Uterus (tissue), 4 donors: ENCODE measurements around the gene CCL5. TPM values are rescaled to one million over a fixed set of nuclear protein-coding genes. Genes with fewer than 3 reads are reported as not detected.

Experiments
- DNase-seq, 2 donors: peaks; one replicate each; pipeline ENCODE4 v3.0.0-alpha.2; 2019 to 2020
- H3K27ac ChIP-seq, 2 donors: fragments of 200-600 bp; sonication (generic); 1 replicate in 1 of 2; 2 replicates in 1 of 2; pipeline ENCODE4 v1.5.1; 2016 to 2018
- H3K27me3 ChIP-seq, 2 donors: fragments of 200-600 bp; sonication (generic); one replicate each; pipeline ENCODE4 v1.5.1; 2018 to 2019; ENCODE audit warnings: control low read depth in 1 of 2
- H3K36me3 ChIP-seq, 2 donors: fragments of 200-600 bp; sonication (generic); one replicate each; pipeline ENCODE4 v1.5.1; 2019; ENCODE audit warnings: control low read depth in 1 of 2
- H3K4me1 ChIP-seq, 2 donors: fragments of 200-600 bp; sonication (generic); one replicate each; pipeline ENCODE4 v1.5.1; 2018 to 2019; ENCODE audit warnings: control low read depth in 1 of 2
- H3K4me3 ChIP-seq, 2 donors: fragments of 200-600 bp; sonication (generic); 1 replicate in 1 of 2; 2 replicates in 1 of 2; pipeline ENCODE4 v1.5.1; 2018 to 2019; ENCODE audit warnings: mild to moderate bottlenecking in 1 of 2
- H3K9me3 ChIP-seq, 2 donors: fragments of 200-600 bp; sonication (generic); one replicate each; pipeline ENCODE4 v1.5.1; 2019; ENCODE audit warnings: control low read depth in 1 of 2
- POLR2A ChIP-seq, 2 donors: fragments of 450-650 bp; IDR thresholded peaks; one replicate each; pipeline ENCODE4 v1.6.1; 2016; ENCODE audit warnings: antibody characterized with exemption in 2 of 2, mild to moderate bottlenecking in 1 of 2, moderate library complexity in 1 of 2
- intact Hi-C: fragments of 100-400 bp; cut with DNase I; formaldehyde crosslinking; loops from one replicate; pipeline ENCODE4 v1.15.1; 2023; ENCODE audit warnings: low total_unique reads
- total RNA-seq, 4 donors: library from RNA; depleted of rRNA in 3 of 4; stranded (reverse); fragments of >200 nt in 3 of 4; gene quantifications; one replicate each; pipeline versions ENCODE4 v1.1.0 to v1.2.4, GENCODE V29; 2014 to 2023
- TF ChIP-seq, protein P1 (sequence below), 4 experiments: fragments of 200-600 bp in 2 of 4; fragments of 450-650 bp in 2 of 4; sonication (generic) in 2 of 4; IDR thresholded peaks; one replicate each; pipeline ENCODE4 v1.5.1; 2016 to 2019; ENCODE audit warnings: antibody characterized with exemption in 4 of 4, mild to moderate bottlenecking in 2 of 4, moderate library complexity in 1 of 4
- donor health status: DM: yes; HTN: yes; CAD: no.

The CCL5 gene
- total RNA-seq, 4 donors from 2014 or later, result 0.29 to 39.5 (median 2.1) TPM

DNA sequence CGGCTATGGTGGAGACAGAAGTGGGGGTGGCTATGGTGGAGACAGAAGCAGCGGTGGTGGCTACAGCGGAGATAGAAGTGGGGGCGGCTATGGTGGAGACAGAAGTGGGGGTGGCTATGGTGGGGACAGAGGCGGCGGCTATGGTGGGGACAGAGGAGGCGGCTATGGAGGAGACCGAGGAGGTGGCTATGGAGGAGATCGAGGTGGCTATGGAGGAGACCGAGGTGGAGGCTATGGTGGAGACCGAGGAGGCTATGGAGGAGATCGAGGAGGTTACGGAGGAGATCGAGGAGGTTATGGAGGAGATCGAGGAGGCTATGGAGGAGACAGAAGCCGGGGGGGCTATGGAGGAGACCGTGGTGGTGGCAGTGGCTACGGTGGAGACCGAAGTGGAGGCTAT is 35.6 kb downstream of the CCL5 start:
- no peaks in the 10 kb centered on the region for H3K36me3 ChIP-seq
- no peak for DNase-seq
- intact Hi-C loops, result no loop called here
- TF ChIP-seq, protein P1, sequence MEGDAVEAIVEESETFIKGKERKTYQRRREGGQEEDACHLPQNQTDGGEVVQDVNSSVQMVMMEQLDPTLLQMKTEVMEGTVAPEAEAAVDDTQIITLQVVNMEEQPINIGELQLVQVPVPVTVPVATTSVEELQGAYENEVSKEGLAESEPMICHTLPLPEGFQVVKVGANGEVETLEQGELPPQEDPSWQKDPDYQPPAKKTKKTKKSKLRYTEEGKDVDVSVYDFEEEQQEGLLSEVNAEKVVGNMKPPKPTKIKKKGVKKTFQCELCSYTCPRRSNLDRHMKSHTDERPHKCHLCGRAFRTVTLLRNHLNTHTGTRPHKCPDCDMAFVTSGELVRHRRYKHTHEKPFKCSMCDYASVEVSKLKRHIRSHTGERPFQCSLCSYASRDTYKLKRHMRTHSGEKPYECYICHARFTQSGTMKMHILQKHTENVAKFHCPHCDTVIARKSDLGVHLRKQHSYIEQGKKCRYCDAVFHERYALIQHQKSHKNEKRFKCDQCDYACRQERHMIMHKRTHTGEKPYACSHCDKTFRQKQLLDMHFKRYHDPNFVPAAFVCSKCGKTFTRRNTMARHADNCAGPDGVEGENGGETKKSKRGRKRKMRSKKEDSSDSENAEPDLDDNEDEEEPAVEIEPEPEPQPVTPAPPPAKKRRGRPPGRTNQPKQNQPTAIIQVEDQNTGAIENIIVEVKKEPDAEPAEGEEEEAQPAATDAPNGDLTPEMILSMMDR (IDR thresholded peaks at IDR 0.05), result no peak
- TF ChIP-seq POLR2A (IDR thresholded peaks at IDR 0.05), result no peak
- no peaks in the 10 kb centered on the region for H3K9me3 ChIP-seq
- H3K4me3 ChIP-seq, result no peak overlapping the region
- no peaks in the 10 kb centered on the region for H3K4me1 ChIP-seq
- no peak overlapping the region for H3K27ac ChIP-seq
- no peaks in the 10 kb centered on the region for H3K27me3 ChIP-seq

DNA sequence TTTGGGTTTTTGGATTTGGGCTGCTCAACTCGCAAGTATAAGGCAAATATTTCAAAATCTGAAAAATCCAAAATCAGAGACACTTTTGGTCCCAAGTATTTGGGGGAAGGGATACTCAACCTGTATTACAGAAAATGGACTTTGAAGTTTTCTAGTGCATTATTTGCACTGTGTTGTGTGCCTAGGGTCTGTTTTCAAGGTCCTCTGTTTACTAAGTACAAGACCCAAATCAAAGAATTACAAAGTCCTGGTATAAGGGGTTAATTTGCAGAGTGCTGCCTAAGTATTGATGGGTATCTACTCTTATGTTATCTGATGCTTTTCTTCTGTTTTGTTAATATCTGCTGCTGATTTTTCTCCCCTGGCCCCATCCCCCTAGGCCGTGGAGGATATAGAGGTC is 36.5 kb downstream of the CCL5 start:
- H3K9me3 ChIP-seq, result no peaks in the 10 kb centered on the region
- no peak for DNase-seq
- no peak for TF ChIP-seq POLR2A (IDR thresholded peaks at IDR 0.05)
- TF ChIP-seq, protein P1 (IDR thresholded peaks at IDR 0.05), result no peak
- H3K4me3 ChIP-seq, result no peak overlapping the region
- no peak overlapping the region for H3K27ac ChIP-seq
- no peaks in the 10 kb centered on the region for H3K4me1 ChIP-seq
- intact Hi-C loops, result no loop called here
- no peaks in the 10 kb centered on the region for H3K36me3 ChIP-seq
- H3K27me3 ChIP-seq, result no peaks in the 10 kb centered on the region

DNA sequence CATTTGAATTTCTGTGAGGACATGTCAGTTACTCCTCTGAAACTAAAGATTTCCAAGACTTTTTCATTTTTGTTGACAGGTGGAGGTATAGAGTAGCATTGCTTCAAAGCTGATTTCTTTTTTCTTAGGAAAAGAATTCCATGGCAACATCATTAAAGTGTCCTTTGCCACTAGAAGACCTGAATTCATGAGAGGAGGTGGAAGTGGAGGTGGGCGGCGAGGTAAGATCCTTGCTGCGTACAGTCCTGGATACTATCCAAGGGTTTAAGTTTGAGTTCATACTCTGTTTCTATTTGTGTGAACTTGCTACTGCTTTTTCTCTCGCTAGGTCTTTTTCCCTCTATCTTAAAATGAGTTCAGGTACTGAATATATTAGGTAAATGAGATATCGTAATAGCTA is 37.9 kb downstream of the CCL5 start:
- Histone ChIP-seq H3K4me3 (no peak overlapping the region), H3K27me3 (no peaks in the 10 kb centered on the region), H3K27ac (no peak overlapping the region), H3K4me1 (no peaks in the 10 kb centered on the region), H3K36me3 (no peaks in the 10 kb centered on the region), H3K9me3 (no peaks in the 10 kb centered on the region)
- TF ChIP-seq, protein P1 (IDR thresholded peaks at IDR 0.05), result no peak
- no peak for TF ChIP-seq POLR2A (IDR thresholded peaks at IDR 0.05)
- intact Hi-C loops, result no loop called here
- DNase-seq, result no peak

DNA sequence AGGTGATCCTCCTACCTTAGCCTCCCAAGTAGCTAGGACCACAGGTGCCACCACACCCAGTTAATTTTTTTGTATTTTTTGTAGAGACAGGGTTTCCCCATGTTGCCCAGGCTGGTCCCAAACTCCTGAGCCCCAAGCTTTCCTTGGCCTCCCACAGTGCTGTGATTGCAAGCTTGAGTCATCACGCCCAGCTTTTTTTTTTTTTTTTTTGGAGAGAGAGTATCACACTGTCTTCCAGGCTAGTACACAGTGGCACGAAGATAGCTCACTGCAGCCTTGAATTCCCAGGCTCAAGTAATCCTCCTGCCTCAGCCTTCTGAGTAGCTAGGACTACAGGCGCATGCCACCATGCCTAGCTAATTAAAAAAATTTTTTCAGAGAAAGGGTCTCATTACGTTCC is 38.7 kb downstream of the CCL5 start:
- H3K36me3 ChIP-seq, result no peaks in the 10 kb centered on the region
- intact Hi-C loops, result no loop called here
- H3K4me1 ChIP-seq, result no peaks in the 10 kb centered on the region
- DNase-seq, result no peak
- H3K27me3 ChIP-seq, result no peaks in the 10 kb centered on the region
- no peaks in the 10 kb centered on the region for H3K9me3 ChIP-seq
- H3K27ac ChIP-seq, result no peak overlapping the region
- no peak overlapping the region for H3K4me3 ChIP-seq
- no peak for TF ChIP-seq POLR2A (IDR thresholded peaks at IDR 0.05)
- TF ChIP-seq, protein P1 (IDR thresholded peaks at IDR 0.05), result no peak

DNA sequence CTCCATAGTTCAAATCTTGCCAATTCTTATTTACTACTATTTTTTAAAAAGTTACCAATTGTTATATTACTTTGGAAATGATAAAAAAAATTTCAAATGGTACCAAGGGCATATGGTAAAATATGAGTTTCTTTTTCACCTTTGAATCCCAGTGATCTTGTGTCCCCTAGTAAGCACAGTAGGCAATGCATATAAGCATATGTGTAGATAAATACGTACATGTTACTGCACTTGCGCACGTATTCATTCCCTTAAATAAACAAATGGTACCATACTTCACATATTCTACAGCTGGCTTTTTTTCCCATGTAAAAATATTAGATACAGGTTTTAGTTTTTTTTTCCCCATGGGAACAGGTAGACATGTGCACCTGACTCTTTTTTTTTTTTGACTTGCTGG is 39.1 kb downstream of the CCL5 start:
- Histone ChIP-seq H3K27me3 (no peaks in the 10 kb centered on the region), H3K36me3 (no peaks in the 10 kb centered on the region), H3K27ac (no peak overlapping the region), H3K4me3 (no peak overlapping the region), H3K9me3 (no peaks in the 10 kb centered on the region), H3K4me1 (no peaks in the 10 kb centered on the region)
- intact Hi-C loops, result no loop called here
- no peak for TF ChIP-seq POLR2A (IDR thresholded peaks at IDR 0.05)
- TF ChIP-seq, protein P1 (IDR thresholded peaks at IDR 0.05), result no peak
- no peak for DNase-seq
